ENCODE data around the gene AGBL5. TPM values are rescaled to one million over a fixed set of nuclear protein-coding genes. Genes with fewer than 3 reads are reported as not detected.

Gene AGBL5
- total and polyA plus RNA-seq, 2 of the 13 experiments (the other 11 are each of a cell fraction or from before 2014, with no cell fraction given): 55.9 to 73.3 TPM

DNA sequence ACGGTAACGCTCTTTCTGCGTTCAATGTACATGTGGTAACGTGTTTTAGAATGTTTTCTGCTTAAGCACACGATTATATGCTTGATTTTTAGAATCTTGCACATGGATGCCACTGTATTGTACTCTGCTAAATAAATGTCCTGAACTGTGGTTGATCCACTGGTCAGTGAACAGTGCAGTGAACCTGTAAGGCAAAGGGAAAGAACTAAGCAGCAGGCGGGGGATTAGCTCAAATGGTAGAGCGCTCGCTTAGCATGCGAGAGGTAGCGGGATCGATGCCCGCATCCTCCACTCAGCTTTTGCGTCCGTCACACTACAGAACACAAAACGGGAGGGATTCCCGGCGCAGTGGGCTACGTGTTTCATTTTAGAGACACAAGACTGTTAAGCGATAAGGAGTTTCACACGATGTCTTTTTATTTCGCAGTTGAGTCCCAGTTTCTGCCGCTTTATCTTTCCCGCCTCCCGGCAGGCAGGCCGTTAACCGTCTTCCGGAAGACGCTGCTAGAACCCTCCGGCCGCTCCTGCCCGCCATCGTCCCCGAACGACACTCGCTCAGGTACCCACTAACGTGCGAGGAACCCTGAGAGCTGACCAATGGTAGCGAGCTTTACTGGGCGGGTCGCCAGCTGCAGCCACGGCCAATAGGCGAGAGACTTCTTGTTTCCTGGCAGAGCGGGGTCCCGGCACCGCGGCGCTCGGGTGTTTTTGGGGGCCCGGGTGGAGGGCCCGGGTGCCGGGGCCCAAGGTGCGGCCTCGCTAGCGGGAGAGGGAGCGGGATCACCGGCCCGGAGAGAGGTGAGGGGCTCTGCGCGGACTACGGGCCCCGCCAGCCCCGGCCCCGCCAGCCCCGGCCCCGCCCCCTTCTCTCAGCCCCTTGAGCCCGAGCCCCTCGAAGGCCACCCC lies at the start of gene AGBL5 (continued):
- peak; percentile 34; the same call in 1 of the 2 replicates for TF ChIP-seq HNF1A (IDR thresholded peaks at IDR 0.05; ENCODE audit: low read depth)
- peak; percentile 72; the same call in 1 of the 2 replicates for TF ChIP-seq HNF1A (CRISPR knock-in tag; IDR thresholded peaks at IDR 0.05; ENCODE audit: borderline replicate concordance)
- peak; percentile 96 for TF ChIP-seq ZNF407 (CRISPR knock-in tag; IDR thresholded peaks at IDR 0.05; ENCODE audit: not compliant biosample characterization)
- peak; percentile 54; the same call in 1 of the 2 replicates for TF ChIP-seq HHEX (CRISPR knock-in tag; IDR thresholded peaks at IDR 0.05)
- TF ChIP-seq ZNF883 (CRISPR knock-in tag; IDR thresholded peaks at IDR 0.05; ENCODE audit: not compliant biosample characterization): peak; percentile 94
- TF ChIP-seq CBX2 (IDR thresholded peaks at IDR 0.05; ENCODE audit: low read depth, low read length): no peak
- TF ChIP-seq CBX2 (CRISPR knock-in tag; IDR thresholded peaks at IDR 0.05; ENCODE audit: low read depth): peak; percentile 95; the same call in 1 of the 2 replicates
- no peak for TF ChIP-seq ZBTB1 (CRISPR knock-in tag; IDR thresholded peaks at IDR 0.05; ENCODE audit: borderline replicate concordance)
- TF ChIP-seq ZNF709 (CRISPR knock-in tag; IDR thresholded peaks at IDR 0.05): peak; percentile 95
- peak; percentile 83; the same call in 1 of the 2 replicates for TF ChIP-seq ZNF569 (CRISPR knock-in tag; IDR thresholded peaks at IDR 0.05; ENCODE audit: borderline replicate concordance)
- peak; percentile 72; the same call in 1 of the 2 replicates for TF ChIP-seq ZMYM4 (CRISPR knock-in tag; IDR thresholded peaks at IDR 0.05)
- 0 out of 2 replicates have a peak, but pooled peaks have one; percentile 26 for TF ChIP-seq ZNF710 (CRISPR knock-in tag; IDR thresholded peaks at IDR 0.05; ENCODE audit: borderline replicate concordance)
- TF ChIP-seq RFX1 (IDR thresholded peaks at IDR 0.05): peak; percentile 56
- TF ChIP-seq NFRKB (IDR thresholded peaks at IDR 0.05): no peak

Measured in HepG2 (cell line).